Activated naive CD8-positive, alpha-beta T cell treated with anti-CD3 and anti-CD28 coated beads for 36 hours (primary cell): ENCODE measurements around the gene FBXO2. TPM values are rescaled to one million over a fixed set of nuclear protein-coding genes. Genes with fewer than 3 reads are reported as not detected.

ENCODE experiments used
- DNase-seq: peaks from one replicate; pipeline ENCODE4 v3.0.0; 2021
- H3K27ac Mint-ChIP-seq: one replicate; pipeline ENCODE4 v1.8.0; 2022; ENCODE audit warnings: mild to moderate bottlenecking, moderate library complexity, mixed read lengths
- H3K27me3 Mint-ChIP-seq: one replicate; pipeline ENCODE4 v1.8.0; 2022; ENCODE audit warnings: mild to moderate bottlenecking, mixed read lengths
- H3K36me3 Mint-ChIP-seq: one replicate; pipeline ENCODE4 v1.8.0; 2021; ENCODE audit warnings: mild to moderate bottlenecking, mixed read lengths
- H3K4me1 Mint-ChIP-seq: one replicate; pipeline ENCODE4 v1.8.0; 2021; ENCODE audit warnings: mixed read lengths
- H3K4me3 Mint-ChIP-seq: one replicate; pipeline ENCODE4 v1.8.0; 2022; ENCODE audit warnings: mild to moderate bottlenecking, moderate library complexity, mixed read lengths
- H3K9me3 Mint-ChIP-seq: one replicate; pipeline ENCODE4 v1.8.0; 2022; ENCODE audit warnings: mixed read lengths
- total RNA-seq, 2 experiments: library from RNA; stranded (reverse); gene quantifications; one replicate each; pipeline ENCODE4 v1.2.3, GENCODE V29; 2021

Gene FBXO2
- total RNA-seq, 2 experiments from 2014 or later: 1.5 to 1.7 TPM

- DNase-seq: no peak
- H3K27me3 Mint-ChIP-seq: peaks cover 11% of the 10 kb centered on the region
- H3K4me3 Mint-ChIP-seq: no peak overlapping the region
- H3K9me3 Mint-ChIP-seq: no peaks in the 10 kb centered on the region
- no peaks in the 10 kb centered on the region for H3K36me3 Mint-ChIP-seq
- no peak overlapping the region for H3K27ac Mint-ChIP-seq
- no peaks in the 10 kb centered on the region for H3K4me1 Mint-ChIP-seq
Observed at GRCh38 chr1:11638121-11638520, 16.1 kb downstream of the FBXO2 start.

- H3K36me3 Mint-ChIP-seq: no peaks in the 10 kb centered on the region
- H3K27ac Mint-ChIP-seq: no peak overlapping the region
- H3K4me1 Mint-ChIP-seq: no peaks in the 10 kb centered on the region
Observed at GRCh38 chr1:11634365-11635192, 19.6 kb downstream of the FBXO2 start.

GRCh38 chr1:11629184-11630016 is 24.8 kb downstream of the FBXO2 start:
- Mint-ChIP-seq H3K4me3 (no peak overlapping the region), H3K27me3 (peaks cover 34% of the 10 kb centered on the region), H3K4me1 (no peaks in the 10 kb centered on the region), H3K9me3 (no peaks in the 10 kb centered on the region), H3K36me3 (no peaks in the 10 kb centered on the region), H3K27ac (no peak overlapping the region)
- no peak for DNase-seq

More at GRCh38 chr1:11634365-11635192, 19.6 kb downstream of the FBXO2 start:
- no peak for DNase-seq
- H3K27me3 Mint-ChIP-seq: peaks cover 18% of the 10 kb centered on the region
- H3K4me3 Mint-ChIP-seq: no peak overlapping the region
- H3K9me3 Mint-ChIP-seq: no peaks in the 10 kb centered on the region

GRCh38 chr1:11628767-11629166 is 25.5 kb downstream of the FBXO2 start:
- no peak overlapping the region for H3K4me3 Mint-ChIP-seq
- peaks cover 30% of the 10 kb centered on the region for H3K27me3 Mint-ChIP-seq

GRCh38 chr1:11626551-11626950 is 27.7 kb downstream of the FBXO2 start:
- H3K4me3 Mint-ChIP-seq: no peak overlapping the region
- H3K36me3 Mint-ChIP-seq: peaks cover 2% of the 10 kb centered on the region
- peaks cover 28% of the 10 kb centered on the region for H3K27me3 Mint-ChIP-seq
- no peak for DNase-seq
- no peak overlapping the region for H3K27ac Mint-ChIP-seq
- no peaks in the 10 kb centered on the region for H3K9me3 Mint-ChIP-seq
- no peaks in the 10 kb centered on the region for H3K4me1 Mint-ChIP-seq

More at GRCh38 chr1:11628767-11629166, 25.5 kb downstream of the FBXO2 start:
- H3K9me3 Mint-ChIP-seq: no peaks in the 10 kb centered on the region
- DNase-seq: no peak
- no peaks in the 10 kb centered on the region for H3K4me1 Mint-ChIP-seq
- H3K27ac Mint-ChIP-seq: peak overlapping the region; percentile 12
- H3K36me3 Mint-ChIP-seq: no peaks in the 10 kb centered on the region

GRCh38 chr1:11623702-11624101 is 30.5 kb downstream of the FBXO2 start:
- Mint-ChIP-seq H3K36me3 (peaks cover 2% of the 10 kb centered on the region), H3K9me3 (no peaks in the 10 kb centered on the region), H3K27ac (no peak overlapping the region), H3K27me3 (peaks cover 20% of the 10 kb centered on the region), H3K4me3 (no peak overlapping the region), H3K4me1 (no peaks in the 10 kb centered on the region)
- no peak for DNase-seq

GRCh38 chr1:11622398-11622797 is 31.8 kb downstream of the FBXO2 start:
- Mint-ChIP-seq H3K4me3 (no peak overlapping the region), H3K36me3 (peaks cover 2% of the 10 kb centered on the region), H3K9me3 (no peaks in the 10 kb centered on the region), H3K27me3 (peaks cover 11% of the 10 kb centered on the region), H3K4me1 (no peaks in the 10 kb centered on the region), H3K27ac (no peak overlapping the region)
- DNase-seq: no peak

- peaks cover 2% of the 10 kb centered on the region for H3K36me3 Mint-ChIP-seq
- no peaks in the 10 kb centered on the region for H3K4me1 Mint-ChIP-seq
- DNase-seq: no peak
- H3K9me3 Mint-ChIP-seq: no peaks in the 10 kb centered on the region
- peaks cover 14% of the 10 kb centered on the region for H3K27me3 Mint-ChIP-seq
- no peak overlapping the region for H3K4me3 Mint-ChIP-seq
- H3K27ac Mint-ChIP-seq: no peak overlapping the region
Observed at GRCh38 chr1:11620924-11621323, 33.3 kb downstream of the FBXO2 start.

GRCh38 chr1:11620405-11620804 is 33.8 kb downstream of the FBXO2 start:
- Mint-ChIP-seq H3K27me3 (peaks cover 9% of the 10 kb centered on the region), H3K36me3 (peaks cover 2% of the 10 kb centered on the region), H3K27ac (no peak overlapping the region), H3K4me3 (no peak overlapping the region), H3K9me3 (no peaks in the 10 kb centered on the region), H3K4me1 (no peaks in the 10 kb centered on the region)
- DNase-seq: no peak

- H3K9me3 Mint-ChIP-seq: no peaks in the 10 kb centered on the region
- no peaks in the 10 kb centered on the region for H3K4me1 Mint-ChIP-seq
- H3K4me3 Mint-ChIP-seq: no peak overlapping the region
- H3K36me3 Mint-ChIP-seq: no peaks in the 10 kb centered on the region
- no peak overlapping the region for H3K27ac Mint-ChIP-seq
- no peak for DNase-seq
- peaks cover 5% of the 10 kb centered on the region for H3K27me3 Mint-ChIP-seq
Observed at GRCh38 chr1:11617741-11618140, 36.5 kb downstream of the FBXO2 start.

- Mint-ChIP-seq H3K9me3 (no peaks in the 10 kb centered on the region), H3K4me3 (no peak overlapping the region), H3K27ac (no peak overlapping the region), H3K27me3 (peaks cover 5% of the 10 kb centered on the region), H3K36me3 (no peaks in the 10 kb centered on the region), H3K4me1 (no peaks in the 10 kb centered on the region)
- no peak for DNase-seq
Observed at GRCh38 chr1:11617314-11617713, 36.9 kb downstream of the FBXO2 start.

- no peak overlapping the region for H3K27ac Mint-ChIP-seq
- H3K9me3 Mint-ChIP-seq: no peaks in the 10 kb centered on the region
- H3K27me3 Mint-ChIP-seq: peaks cover 5% of the 10 kb centered on the region
- DNase-seq: no peak
- no peaks in the 10 kb centered on the region for H3K4me1 Mint-ChIP-seq
- no peaks in the 10 kb centered on the region for H3K36me3 Mint-ChIP-seq
- no peak overlapping the region for H3K4me3 Mint-ChIP-seq
Observed at GRCh38 chr1:11616766-11617165, 37.5 kb downstream of the FBXO2 start.

GRCh38 chr1:11615090-11615489 is 39.1 kb downstream of the FBXO2 start:
- H3K4me1 Mint-ChIP-seq: no peaks in the 10 kb centered on the region
- no peaks in the 10 kb centered on the region for H3K9me3 Mint-ChIP-seq
- no peaks in the 10 kb centered on the region for H3K36me3 Mint-ChIP-seq
- no peak overlapping the region for H3K4me3 Mint-ChIP-seq
- H3K27ac Mint-ChIP-seq: no peak overlapping the region
- H3K27me3 Mint-ChIP-seq: peaks cover 5% of the 10 kb centered on the region
- DNase-seq: no peak

- H3K36me3 Mint-ChIP-seq: no peaks in the 10 kb centered on the region
- H3K27ac Mint-ChIP-seq: no peak overlapping the region
- H3K27me3 Mint-ChIP-seq: peaks cover 8% of the 10 kb centered on the region
- H3K9me3 Mint-ChIP-seq: no peaks in the 10 kb centered on the region
- no peak for DNase-seq
- H3K4me1 Mint-ChIP-seq: no peaks in the 10 kb centered on the region
- H3K4me3 Mint-ChIP-seq: no peak overlapping the region
Observed at GRCh38 chr1:11613347-11613746, 40.9 kb downstream of the FBXO2 start.

GRCh38 chr1:11611638-11612327 is 42.4 kb downstream of the FBXO2 start:
- DNase-seq: no peak
- Mint-ChIP-seq H3K4me1 (no peaks in the 10 kb centered on the region), H3K27me3 (peaks cover 3% of the 10 kb centered on the region)

More at GRCh38 chr1:11611638-11612327, 42.4 kb downstream of the FBXO2 start:
- H3K27ac Mint-ChIP-seq: no peak overlapping the region
- H3K9me3 Mint-ChIP-seq: no peaks in the 10 kb centered on the region
- H3K4me3 Mint-ChIP-seq: no peak overlapping the region
- H3K36me3 Mint-ChIP-seq: no peaks in the 10 kb centered on the region
